ENCODE data around the gene PREPL. TPM values are rescaled to one million over a fixed set of nuclear protein-coding genes. Genes with fewer than 3 reads are reported as not detected.

PREPL gene
- total and polyA plus RNA-seq, 9 of the 15 experiments (the other 6 are each of a cell fraction or from before 2014, with no cell fraction given): 11.6 to 58.9 (median 27.2) TPM

DNA sequence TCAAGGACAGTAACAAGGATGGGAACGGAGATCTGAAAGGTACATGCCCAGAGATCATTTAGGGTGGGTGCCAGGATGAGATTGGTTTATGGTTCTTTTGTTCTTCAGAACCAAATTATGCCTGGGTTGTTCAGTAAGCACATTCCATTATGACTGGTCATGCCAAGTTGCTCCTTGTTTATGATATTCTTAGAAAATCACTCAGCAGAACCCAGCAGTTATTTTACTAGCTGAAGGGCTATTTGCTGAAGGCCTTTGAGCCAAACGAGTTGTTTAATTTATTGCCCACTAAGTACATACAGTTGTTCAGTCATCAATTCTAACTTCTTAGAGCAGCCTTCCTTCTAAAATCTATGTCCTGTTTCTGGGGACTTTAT lies 85.4 kb downstream of the PREPL start:
- Histone ChIP-seq H3K9me1 (ENCODE audit: control insufficient read depth, insufficient read depth, low read length) (no peaks in the 10 kb centered on the region), H4K20me1 (replicated peaks; ENCODE audit: control insufficient read depth, insufficient read depth, low read length) (0 out of 2 replicates have a peak, but pooled peaks cover 3% of the 10 kb centered on the region), H3K27ac (ENCODE audit: extremely low read depth, low read depth, low read length) (no peak overlapping the region), H2AFZ (ENCODE audit: low read depth, low read length) (no peak overlapping the region), H3K9ac (ENCODE audit: insufficient read depth in 1 of 2, low read depth in 2 of 2, low read length in 2 of 2) (no peak overlapping the region), H3K4me3 (no peak overlapping the region), H3K79me2 (ENCODE audit: control insufficient read depth, insufficient read depth, low read length) (no peaks in the 10 kb centered on the region), H3K36me3 (ENCODE audit: control insufficient read depth, insufficient read depth, low read length) (no peaks in the 10 kb centered on the region), H3K27me3 (ENCODE audit: control insufficient read depth in 2 of 2, insufficient read depth in 2 of 2, low read length in 2 of 2) (peaks cover 14 to 21% of the 10 kb centered on the region in 2 experiments; a peak in 4 of 5 replicates), H3K4me1 (replicated peaks in 1 of 2; ENCODE audit: control insufficient read depth in 2 of 2, insufficient read depth in 2 of 2, low read length in 2 of 2) (peaks cover 0 to 4% of the 10 kb centered on the region in 2 experiments; a peak in 1 of 5 replicates), H3K9me3 (replicated peaks; ENCODE audit: control insufficient read depth, insufficient read depth, low read depth, low read length) (no peaks in the 10 kb centered on the region), H3K4me2 (ENCODE audit: insufficient read depth, low read length) (no peak overlapping the region)
- 3% methylated on average over 2 of the region's 2 CpGs for WGBS (ENCODE audit: insufficient coverage, low coverage, missing lambda C conversion rate)
- FAIRE-seq: no peak
- CTCF ChIA-PET (ENCODE audit: low intra/inter-chr PET ratio): interaction anchor here (0.7 kb wide), 1 partner anchor 307 kb away, joined by 3 read pairs; no protein-coding TSS in a partner anchor
- DNase-seq (ENCODE audit: extremely low read depth in 1 of 4, low spot score in 3 of 4): no peak
- no peak for ATAC-seq
- intact Hi-C loops (cut with micrococcal nuclease): no loop called here
- in situ Hi-C loops (cut with MboI): no loop called here
- POLR2A ChIA-PET: no interaction called here
- BruUV-seq (replicated peaks): no TSS peak
- TF ChIP-seq ILF3 (IDR thresholded peaks at IDR 0.05; ENCODE audit: borderline replicate concordance) (no peak), ZNF699 (CRISPR knock-in tag; IDR thresholded peaks at IDR 0.05; ENCODE audit: insufficient replicate concordance) (no peak), NRF1 (conservative IDR thresholded peaks at IDR 0.05 in 1 of 2, IDR thresholded peaks at IDR 0.05 in 1 of 2) (no peak), TEAD4 (IDR thresholded peaks at IDR 0.05; ENCODE audit: low read length) (no peak), TEAD4 (CRISPR knock-in tag; IDR thresholded peaks at IDR 0.05; ENCODE audit: borderline replicate concordance) (no peak), DACH1 (IDR thresholded peaks at IDR 0.05; ENCODE audit: partially characterized antibody) (no peak), SPI1 (IDR thresholded peaks at IDR 0.05; ENCODE audit: borderline replicate concordance, low read depth, low read length) (no peak), SUPT5H (IDR thresholded peaks at IDR 0.05) (no peak), NFYB (IDR thresholded peaks at IDR 0.05; ENCODE audit: extremely low read depth, insufficient read length) (no peak), FOXJ3 (CRISPR knock-in tag; IDR thresholded peaks at IDR 0.05) (no peak), BDP1 (IDR thresholded peaks at IDR 0.05; ENCODE audit: insufficient read depth, insufficient read length) (no peak), ZBTB1 (CRISPR knock-in tag; IDR thresholded peaks at IDR 0.05; ENCODE audit: borderline replicate concordance, low read depth) (no peak)
- TF ChIP-seq, protein P1, sequence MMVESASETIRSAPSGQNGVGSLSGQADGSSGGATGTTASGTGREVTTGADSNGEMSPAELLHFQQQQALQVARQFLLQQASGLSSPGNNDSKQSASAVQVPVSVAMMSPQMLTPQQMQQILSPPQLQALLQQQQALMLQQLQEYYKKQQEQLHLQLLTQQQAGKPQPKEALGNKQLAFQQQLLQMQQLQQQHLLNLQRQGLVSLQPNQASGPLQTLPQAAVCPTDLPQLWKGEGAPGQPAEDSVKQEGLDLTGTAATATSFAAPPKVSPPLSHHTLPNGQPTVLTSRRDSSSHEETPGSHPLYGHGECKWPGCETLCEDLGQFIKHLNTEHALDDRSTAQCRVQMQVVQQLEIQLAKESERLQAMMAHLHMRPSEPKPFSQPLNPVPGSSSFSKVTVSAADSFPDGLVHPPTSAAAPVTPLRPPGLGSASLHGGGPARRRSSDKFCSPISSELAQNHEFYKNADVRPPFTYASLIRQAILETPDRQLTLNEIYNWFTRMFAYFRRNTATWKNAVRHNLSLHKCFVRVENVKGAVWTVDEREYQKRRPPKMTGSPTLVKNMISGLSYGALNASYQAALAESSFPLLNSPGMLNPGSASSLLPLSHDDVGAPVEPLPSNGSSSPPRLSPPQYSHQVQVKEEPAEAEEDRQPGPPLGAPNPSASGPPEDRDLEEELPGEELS (CRISPR knock-in tag; IDR thresholded peaks at IDR 0.05; ENCODE audit: borderline replicate concordance): no peak
- TF ChIP-seq, protein P2, sequence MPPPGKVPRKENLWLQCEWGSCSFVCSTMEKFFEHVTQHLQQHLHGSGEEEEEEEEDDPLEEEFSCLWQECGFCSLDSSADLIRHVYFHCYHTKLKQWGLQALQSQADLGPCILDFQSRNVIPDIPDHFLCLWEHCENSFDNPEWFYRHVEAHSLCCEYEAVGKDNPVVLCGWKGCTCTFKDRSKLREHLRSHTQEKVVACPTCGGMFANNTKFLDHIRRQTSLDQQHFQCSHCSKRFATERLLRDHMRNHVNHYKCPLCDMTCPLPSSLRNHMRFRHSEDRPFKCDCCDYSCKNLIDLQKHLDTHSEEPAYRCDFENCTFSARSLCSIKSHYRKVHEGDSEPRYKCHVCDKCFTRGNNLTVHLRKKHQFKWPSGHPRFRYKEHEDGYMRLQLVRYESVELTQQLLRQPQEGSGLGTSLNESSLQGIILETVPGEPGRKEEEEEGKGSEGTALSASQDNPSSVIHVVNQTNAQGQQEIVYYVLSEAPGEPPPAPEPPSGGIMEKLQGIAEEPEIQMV (tag; conservative IDR thresholded peaks at IDR 0.05; ENCODE audit: low read depth): no peak

All from K562 (cell line).